Measurements from ENCODE around the gene TRAF3IP1. TPM values are rescaled to one million over a fixed set of nuclear protein-coding genes. Genes with fewer than 3 reads are reported as not detected.

The TRAF3IP1 gene
- total RNA-seq, 2 experiments from 2014 or later, result 8.6 to 8.7 TPM

DNA sequence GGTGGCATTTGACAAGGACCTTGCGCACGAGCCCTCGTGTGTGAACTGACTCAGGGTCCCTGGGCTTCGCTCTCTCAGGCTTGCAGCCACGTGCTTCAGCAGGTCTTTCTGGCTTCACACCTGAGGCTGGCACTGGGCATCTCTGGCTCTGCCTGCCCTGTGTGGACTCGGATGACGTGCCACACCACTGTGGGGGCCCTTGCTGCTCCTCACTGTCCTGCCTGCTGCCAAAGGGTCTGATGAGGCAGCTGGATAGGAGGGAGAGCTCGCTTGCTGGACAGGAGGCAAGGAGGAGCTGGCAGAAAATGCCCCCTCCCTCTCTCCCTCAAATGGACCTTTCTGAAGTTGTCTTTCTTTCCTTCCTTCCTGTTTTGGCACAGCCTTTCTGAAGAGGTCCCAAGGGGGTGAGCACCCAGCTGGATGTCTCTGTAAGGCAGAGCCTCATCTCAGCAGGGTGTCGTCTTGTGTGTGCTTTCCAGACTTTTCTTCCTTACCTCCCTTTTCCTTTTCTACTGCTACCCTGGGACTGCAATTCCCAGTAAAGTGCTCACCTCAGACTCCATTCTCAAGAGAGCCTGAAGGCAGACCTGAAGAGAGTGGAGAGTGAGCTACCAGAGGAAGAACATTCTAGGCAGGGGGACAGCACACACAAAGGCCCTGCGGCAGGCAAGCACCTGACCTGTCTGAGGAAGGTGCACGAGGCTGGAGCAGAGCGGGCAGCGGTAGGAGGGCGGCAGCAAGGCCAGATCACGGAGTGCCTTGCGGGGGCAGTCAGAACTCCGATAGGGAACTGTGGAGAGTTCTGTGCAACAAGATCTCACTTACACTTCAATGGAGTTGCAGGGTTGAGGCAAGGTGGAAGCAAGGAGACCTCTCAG lies 37.2 kb upstream of the TRAF3IP1 start:
- POLR2A ChIA-PET, result no interaction called here
- no peak overlapping the region for H3K4me3 Mint-ChIP-seq
- H3K9me3 Mint-ChIP-seq, result no peaks in the 10 kb centered on the region
- no peak for ATAC-seq (ENCODE audit: low read depth)
- H3K27ac Mint-ChIP-seq, result no peak overlapping the region
- H3K4me1 Mint-ChIP-seq, result peaks cover 12% of the 10 kb centered on the region
- H3K27me3 Mint-ChIP-seq, result no peaks in the 10 kb centered on the region
- H3K36me3 Mint-ChIP-seq, result peaks cover 5% of the 10 kb centered on the region
- no peak for DNase-seq

DNA sequence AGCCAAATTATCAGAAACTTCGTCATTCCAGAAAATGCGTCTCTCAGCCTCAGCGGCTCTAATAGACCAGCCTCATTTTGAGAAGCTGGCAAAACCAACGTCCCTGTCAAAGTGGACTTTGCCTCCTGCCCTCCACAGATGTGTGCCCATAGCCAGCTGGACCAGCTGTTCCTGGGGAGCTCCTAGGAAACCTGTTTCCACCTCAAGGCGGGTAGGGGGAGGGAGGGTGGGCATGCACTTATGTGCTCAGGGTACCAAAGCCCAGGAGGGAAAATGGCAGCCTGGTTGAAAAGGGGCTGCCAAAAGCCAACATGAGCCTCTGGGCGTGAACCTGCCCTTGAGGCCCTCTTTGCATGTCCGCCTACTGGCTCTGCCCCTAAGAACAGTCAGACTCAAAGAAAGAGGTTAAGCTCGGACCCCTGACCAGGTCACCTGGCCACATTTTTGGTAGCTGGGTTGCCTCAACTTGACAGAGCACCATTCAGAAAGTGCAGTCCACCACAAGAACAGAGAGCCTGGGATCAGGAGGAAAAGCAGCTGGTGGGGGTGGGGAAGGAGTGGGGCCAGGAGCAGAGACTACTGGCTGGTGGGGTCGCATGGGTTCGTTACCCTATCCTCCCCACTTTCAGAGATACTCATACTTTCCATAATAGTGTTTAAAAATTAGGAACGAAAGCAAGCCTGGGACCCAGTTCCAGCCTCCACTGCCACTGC lies 35.4 kb upstream of the TRAF3IP1 start:
- H3K9me3 Mint-ChIP-seq, result no peaks in the 10 kb centered on the region
- H3K27ac Mint-ChIP-seq, result no peak overlapping the region
- POLR2A ChIA-PET, result no interaction called here
- no peak for ATAC-seq (ENCODE audit: low read depth)
- peaks cover 5% of the 10 kb centered on the region for H3K36me3 Mint-ChIP-seq
- peaks cover 19% of the 10 kb centered on the region for H3K4me1 Mint-ChIP-seq
- H3K4me3 Mint-ChIP-seq, result no peak overlapping the region
- no peaks in the 10 kb centered on the region for H3K27me3 Mint-ChIP-seq
- DNase-seq, result no peak

DNA sequence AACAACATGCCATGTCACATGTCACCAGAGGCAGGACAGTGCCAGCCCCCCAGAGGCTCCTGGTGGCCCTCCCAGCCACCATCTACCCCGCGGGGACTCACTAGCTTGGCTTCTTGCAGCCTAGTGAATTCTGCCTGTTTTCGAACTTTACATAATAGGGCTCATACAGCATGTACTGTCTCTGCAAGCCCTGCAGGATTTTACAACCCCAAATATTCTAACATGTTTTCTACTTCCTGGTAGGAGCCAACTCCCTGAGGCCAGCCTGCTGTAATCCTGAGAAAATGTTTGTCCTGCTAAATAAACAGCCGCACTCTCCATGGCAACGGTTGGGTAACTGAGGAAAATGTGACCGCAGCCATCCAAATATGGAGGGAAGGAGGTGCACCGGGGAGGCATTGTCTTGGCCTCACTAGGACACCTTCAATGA lies 34.6 kb upstream of the TRAF3IP1 start:
- Mint-ChIP-seq H3K27ac (no peak overlapping the region), H3K4me3 (no peak overlapping the region), H3K9me3 (no peaks in the 10 kb centered on the region), H3K27me3 (no peaks in the 10 kb centered on the region), H3K36me3 (peaks cover 5% of the 10 kb centered on the region), H3K4me1 (peaks cover 22% of the 10 kb centered on the region)
- POLR2A ChIA-PET, result no interaction called here
- ATAC-seq (ENCODE audit: low read depth) (no peak), DNase-seq (no peak)

DNA sequence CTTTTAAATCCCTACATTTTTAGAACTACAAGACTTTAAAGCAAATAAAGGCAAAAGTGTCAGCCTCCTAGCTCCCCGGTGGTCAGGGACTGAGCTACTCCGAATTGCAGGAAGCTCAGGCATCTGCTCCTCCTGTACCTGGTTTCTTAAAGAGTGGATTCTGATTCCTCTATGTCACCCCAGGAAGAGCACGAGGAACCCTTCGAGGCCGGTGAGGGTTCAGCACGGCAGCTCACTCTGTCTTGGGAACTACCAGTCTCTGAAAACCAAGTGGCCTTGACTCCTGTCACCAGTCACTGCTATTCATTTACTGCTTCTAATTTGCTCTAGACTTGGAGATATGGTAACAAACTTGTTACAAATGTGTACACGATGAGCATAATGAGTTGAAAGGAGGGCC lies 34.2 kb upstream of the TRAF3IP1 start:
- H3K4me3 Mint-ChIP-seq, result no peak overlapping the region
- DNase-seq (no peak), ATAC-seq (ENCODE audit: low read depth) (no peak)
- peaks cover 5% of the 10 kb centered on the region for H3K36me3 Mint-ChIP-seq
- peaks cover 22% of the 10 kb centered on the region for H3K4me1 Mint-ChIP-seq
- no peaks in the 10 kb centered on the region for H3K27me3 Mint-ChIP-seq
- no peaks in the 10 kb centered on the region for H3K9me3 Mint-ChIP-seq
- POLR2A ChIA-PET, result no interaction called here
- no peak overlapping the region for H3K27ac Mint-ChIP-seq

DNA sequence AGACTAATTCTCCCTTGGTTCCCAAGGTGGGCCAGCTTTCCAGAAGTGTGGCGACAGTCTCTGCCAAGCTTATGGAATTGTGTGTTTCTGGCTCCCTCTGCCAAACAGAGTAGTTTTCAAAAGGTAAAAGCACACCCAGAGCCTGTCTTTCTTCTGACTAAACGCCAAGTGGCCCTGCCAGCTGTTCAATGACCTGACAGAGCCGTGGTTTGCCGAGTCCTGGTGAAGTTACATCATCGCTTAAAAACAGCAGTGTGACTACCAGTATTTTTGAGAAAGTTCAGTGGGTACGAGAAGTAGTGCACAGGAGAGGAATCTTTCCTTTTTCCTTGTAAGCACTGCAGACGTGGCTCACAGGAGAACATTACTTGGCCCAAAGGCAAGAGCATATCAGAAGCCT lies 33.8 kb upstream of the TRAF3IP1 start:
- H3K36me3 Mint-ChIP-seq, result peaks cover 5% of the 10 kb centered on the region
- peaks cover 22% of the 10 kb centered on the region for H3K4me1 Mint-ChIP-seq
- no peak overlapping the region for H3K4me3 Mint-ChIP-seq
- POLR2A ChIA-PET, result no interaction called here
- no peaks in the 10 kb centered on the region for H3K9me3 Mint-ChIP-seq
- no peaks in the 10 kb centered on the region for H3K27me3 Mint-ChIP-seq
- DNase-seq, result no peak
- no peak overlapping the region for H3K27ac Mint-ChIP-seq
- ATAC-seq (ENCODE audit: low read depth), result no peak

DNA sequence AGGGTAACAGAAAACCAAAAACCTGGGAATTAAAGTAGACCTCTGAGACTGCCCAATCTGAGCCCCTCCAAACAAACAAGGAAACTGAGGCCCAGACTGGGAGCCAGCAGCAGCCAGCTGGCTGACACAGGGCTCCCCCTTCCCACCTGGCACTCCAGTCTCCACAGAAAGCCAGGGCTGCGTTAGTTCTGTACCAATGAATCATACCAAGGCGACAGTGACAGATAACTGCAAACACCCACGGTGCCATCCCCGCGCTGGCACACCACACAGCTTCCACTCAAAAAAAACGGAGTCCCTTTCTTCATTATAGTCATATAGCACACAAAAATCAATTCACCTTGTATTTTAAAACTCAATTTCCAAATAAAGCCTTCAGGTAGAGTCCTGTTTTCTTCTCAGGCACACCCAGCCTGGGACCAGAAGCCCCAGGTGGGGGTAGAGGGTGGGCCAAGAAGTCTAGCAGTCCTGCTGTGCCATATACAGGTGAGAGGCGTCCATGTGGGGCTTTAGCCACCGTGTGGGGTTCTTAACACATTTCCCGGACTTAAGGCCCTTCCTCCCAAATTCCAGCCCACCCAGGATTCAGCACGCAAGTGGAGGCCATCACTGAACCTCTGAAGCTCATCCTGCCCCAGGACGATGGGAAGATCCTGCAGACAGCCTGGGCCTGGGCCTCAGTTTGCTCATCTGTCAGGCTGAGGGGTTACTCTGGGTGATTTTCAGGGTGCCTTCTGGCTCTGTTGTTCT lies 33.2 kb upstream of the TRAF3IP1 start:
- Mint-ChIP-seq H3K27me3 (no peaks in the 10 kb centered on the region), H3K9me3 (no peaks in the 10 kb centered on the region), H3K4me1 (peaks cover 22% of the 10 kb centered on the region), H3K4me3 (peak overlapping the region; percentile 76), H3K36me3 (peaks cover 5% of the 10 kb centered on the region), H3K27ac (peak overlapping the region; percentile 60)
- POLR2A ChIA-PET, result interaction anchor here (1.2 kb wide), 1 partner anchor 43 kb away, joined by 3 read pairs; no protein-coding TSS in a partner anchor
- ATAC-seq (ENCODE audit: low read depth) (no peak), DNase-seq (no peak)

DNA sequence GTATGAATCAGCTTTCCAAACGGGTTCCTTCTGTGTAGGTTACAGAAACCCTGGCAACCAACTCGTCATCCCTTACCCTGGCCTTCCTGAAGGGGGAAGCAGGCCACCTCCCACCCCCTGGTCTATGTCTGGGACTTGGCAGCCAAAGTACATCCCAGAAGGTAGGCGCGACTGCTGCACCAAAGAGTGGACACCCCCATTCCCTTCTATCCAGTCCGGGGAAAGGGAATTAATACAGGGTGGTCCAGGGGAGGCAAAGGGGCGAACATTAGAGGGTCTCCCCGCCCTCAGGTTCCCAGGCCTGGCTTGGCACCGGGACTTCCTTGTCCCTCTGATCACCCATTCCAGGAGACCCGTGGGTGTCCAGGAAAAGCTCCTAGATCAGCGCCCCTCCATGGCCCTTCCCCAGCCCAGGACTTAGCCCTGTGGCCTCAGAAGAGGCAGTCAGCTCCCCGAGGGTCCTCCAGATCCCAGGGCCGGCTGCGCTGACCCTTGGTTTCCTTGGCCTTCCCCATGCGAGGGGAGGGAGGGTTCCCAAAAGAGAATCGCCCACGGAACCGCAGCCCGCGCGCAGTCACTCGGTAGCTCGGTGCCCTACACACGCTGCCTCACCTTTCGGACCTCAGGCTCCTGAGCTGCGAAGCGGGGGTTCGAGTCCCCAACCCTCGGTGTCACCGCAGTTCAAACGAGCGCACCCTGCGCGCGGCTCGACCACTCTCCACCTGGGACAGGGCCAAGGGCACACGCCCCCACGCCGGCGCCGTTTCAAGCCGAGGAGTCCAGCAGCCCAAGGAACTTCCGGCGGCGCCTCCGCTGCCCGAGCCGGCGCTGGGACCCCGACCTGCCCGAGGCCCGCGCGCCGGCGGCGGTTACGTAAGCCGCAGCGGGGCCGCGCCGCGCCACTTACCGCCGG lies 32.3 kb upstream of the TRAF3IP1 start, which contains the start of gene PER2:
Gene PER2, minus strand, starts transcription at position 874 of the 913 bp plus-strand sequence. CDS start 10,674 bp downstream, outside the sequence.
- DNase-seq (peak; percentile 49), ATAC-seq (ENCODE audit: low read depth) (peak; percentile 27)
- Mint-ChIP-seq H3K27me3 (no peaks in the 10 kb centered on the region), H3K4me3 (peak within 1 kb of the TSS; percentile 95), H3K36me3 (peaks cover 2% of the 10 kb centered on the region), H3K4me1 (peaks cover 22% of the 10 kb centered on the region), H3K27ac (peak within 1 kb of the TSS; percentile 99), H3K9me3 (no peaks in the 10 kb centered on the region)
- POLR2A ChIA-PET, result interaction anchor here (1.0 to 1.3 kb wide), 4 partner anchors 9 to 228 kb away, joined by 3 read pairs; partner anchors contain the start of gene SCLY

DNA sequence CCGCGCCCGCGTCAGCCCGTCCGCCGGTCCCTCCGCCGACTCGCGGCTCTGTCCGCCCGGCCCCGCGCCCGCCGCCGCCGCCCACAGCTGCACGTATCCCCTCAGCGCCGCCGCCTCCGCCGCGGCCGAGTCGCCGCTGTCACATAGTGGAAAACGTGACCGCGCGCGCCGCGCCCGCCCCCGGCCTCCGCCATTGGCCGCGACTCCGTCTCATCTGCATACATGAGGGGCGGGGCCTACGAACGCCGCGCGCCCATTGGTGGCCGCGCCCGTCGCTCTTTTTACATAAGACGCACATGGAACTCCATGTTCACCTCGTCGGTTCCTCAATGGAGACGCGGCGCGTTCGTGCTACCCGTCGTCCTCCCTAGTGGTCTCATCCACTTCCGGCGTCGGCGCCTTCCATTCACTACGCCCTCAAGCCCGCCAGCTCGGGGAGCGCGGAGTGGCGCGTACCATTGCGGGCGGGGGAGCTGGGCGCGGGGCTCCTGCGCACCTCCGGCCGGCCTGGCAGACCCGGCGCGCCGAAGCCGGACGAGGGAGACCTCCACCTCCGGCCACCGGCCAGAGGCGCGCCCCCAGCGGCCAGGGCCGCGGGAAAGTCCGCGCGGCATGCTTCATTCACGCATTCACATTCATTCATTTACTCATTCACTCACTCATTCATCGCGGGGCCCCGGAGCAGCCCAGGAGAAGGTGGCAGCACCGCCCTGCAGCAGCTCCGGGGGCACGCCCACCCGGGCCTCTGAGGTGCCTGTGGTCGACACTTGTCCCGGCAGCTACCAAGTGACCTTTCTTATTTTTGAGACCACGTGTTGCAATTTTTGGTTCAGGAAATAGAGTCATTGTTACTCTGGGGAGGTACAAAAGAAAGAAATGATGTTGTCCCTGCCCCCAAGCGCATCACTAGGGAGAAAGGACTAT lies 31.4 kb upstream of the TRAF3IP1 start:
- DNase-seq (peak; percentile 99), ATAC-seq (ENCODE audit: low read depth) (peak; percentile 88)
- no peaks in the 10 kb centered on the region for H3K27me3 Mint-ChIP-seq
- H3K36me3 Mint-ChIP-seq, result peaks cover 2% of the 10 kb centered on the region
- no peaks in the 10 kb centered on the region for H3K9me3 Mint-ChIP-seq
- H3K27ac Mint-ChIP-seq, result peak overlapping the region; percentile 99
- POLR2A ChIA-PET, result interaction anchor here (1.0 to 1.4 kb wide), 4 partner anchors 10 to 229 kb away, joined by 3 read pairs; partner anchors contain the start of gene SCLY
- H3K4me3 Mint-ChIP-seq, result peak overlapping the region; percentile 95
- peaks cover 19% of the 10 kb centered on the region for H3K4me1 Mint-ChIP-seq

DNA sequence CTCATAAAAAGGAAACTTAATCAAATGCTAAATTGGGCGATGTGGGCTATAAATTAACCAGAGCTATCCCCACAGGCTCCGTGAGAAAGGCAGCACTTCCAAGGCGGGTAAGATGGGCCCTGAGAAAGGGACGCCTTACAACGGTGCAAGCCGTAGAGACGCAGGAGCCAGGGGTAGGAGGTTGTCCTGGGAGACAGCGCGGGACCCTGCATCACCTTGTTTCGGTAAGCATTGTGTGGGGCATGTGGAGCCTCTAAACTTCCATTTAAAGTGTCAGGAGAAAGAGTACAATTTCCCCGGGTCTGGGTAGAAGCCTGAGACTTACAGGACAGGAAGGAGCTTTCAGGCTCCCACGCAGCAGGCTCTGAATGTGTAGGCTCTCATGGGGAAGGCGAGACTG lies 30.7 kb upstream of the TRAF3IP1 start:
- H3K4me1 Mint-ChIP-seq, result peaks cover 19% of the 10 kb centered on the region
- H3K36me3 Mint-ChIP-seq, result peaks cover 2% of the 10 kb centered on the region
- DNase-seq, result no peak

DNA sequence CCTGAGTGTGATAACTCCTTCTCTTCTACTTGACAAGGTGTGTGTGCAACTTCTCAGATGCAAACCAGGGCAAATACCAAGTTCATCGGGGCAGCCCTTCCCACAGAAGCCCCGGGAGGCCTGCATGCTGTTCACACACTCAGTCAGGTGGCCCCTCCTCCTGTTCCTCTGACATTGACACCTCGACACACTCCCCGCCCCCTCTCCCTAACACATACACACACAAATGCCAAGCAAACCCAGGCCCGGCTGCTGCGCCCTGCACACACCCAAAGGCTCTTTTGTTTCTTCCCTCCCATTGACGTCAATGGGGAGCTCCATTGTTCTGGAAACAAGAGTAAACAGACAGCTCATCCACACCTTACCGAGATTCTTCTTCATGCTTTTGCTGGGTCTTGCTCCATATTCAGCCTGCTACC lies 30.2 kb upstream of the TRAF3IP1 start:
- POLR2A ChIA-PET, result interaction anchor here (1.1 to 1.4 kb wide), 2 partner anchors 10 to 12 kb away, joined by 3 read pairs; no protein-coding TSS in a partner anchor
- H3K27ac Mint-ChIP-seq, result peak overlapping the region; percentile 99

More for the DNA sequence above, 30.7 kb upstream of the TRAF3IP1 start:
- POLR2A ChIA-PET, result interaction anchor here (1.0 to 1.4 kb wide), 4 partner anchors 11 to 229 kb away, joined by 3 read pairs; partner anchors contain the start of gene SCLY
- ATAC-seq (ENCODE audit: low read depth), result no peak
- Mint-ChIP-seq H3K27ac (peak overlapping the region; percentile 99), H3K9me3 (no peaks in the 10 kb centered on the region), H3K27me3 (no peaks in the 10 kb centered on the region), H3K4me3 (peak overlapping the region; percentile 95)

DNA sequence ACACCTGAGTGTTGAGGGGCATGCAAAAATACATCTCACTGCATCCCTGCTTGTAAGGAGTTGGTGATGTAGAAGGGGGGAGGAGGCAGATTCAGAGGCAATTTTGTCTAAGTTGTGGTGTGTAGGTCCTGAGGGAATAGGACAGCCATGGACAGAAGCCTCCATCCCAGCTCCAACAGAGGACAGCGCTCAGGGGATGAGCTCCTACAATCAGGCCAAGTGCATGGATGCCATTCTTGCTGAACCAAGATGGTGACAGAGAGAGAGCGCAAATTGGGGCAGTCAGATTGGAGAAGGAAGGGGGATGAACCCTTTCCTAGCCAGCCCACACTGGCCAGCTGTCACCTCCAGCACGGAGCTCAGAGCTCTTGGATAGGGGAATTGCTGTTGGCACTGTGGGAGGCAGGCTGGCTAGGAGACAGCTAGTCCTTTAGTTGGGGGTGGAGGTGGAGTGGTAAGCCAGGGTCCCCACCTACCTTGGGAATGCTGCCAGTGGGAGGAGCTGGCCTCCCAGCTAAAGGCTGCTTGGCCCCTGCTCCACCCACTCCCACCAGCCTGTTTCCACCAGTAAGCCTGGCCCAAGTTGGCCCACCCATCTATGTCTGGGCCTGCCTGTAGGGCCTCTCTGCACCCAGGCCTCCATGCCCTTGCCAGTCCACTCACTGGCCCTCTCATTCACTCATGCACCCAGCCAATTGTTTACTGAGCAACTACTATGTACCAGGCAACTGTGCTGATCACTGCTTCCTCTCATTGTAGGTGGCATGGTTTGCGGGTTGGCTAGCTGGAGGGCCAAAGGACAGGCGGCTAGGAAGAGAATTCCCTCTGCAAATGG lies 29.4 kb upstream of the TRAF3IP1 start:
- no peaks in the 10 kb centered on the region for H3K9me3 Mint-ChIP-seq
- H3K4me1 Mint-ChIP-seq, result peaks cover 19% of the 10 kb centered on the region
- DNase-seq, result no peak
- H3K27ac Mint-ChIP-seq, result no peak overlapping the region
- H3K36me3 Mint-ChIP-seq, result peaks cover 2% of the 10 kb centered on the region
- no peak for ATAC-seq (ENCODE audit: low read depth)
- H3K4me3 Mint-ChIP-seq, result no peak overlapping the region
- peaks cover 4% of the 10 kb centered on the region for H3K27me3 Mint-ChIP-seq
- POLR2A ChIA-PET, result interaction anchor here (1.1 kb wide), 1 partner anchor 11 kb away, joined by 3 read pairs; no protein-coding TSS in a partner anchor

More for the DNA sequence above, 30.2 kb upstream of the TRAF3IP1 start:
- Mint-ChIP-seq H3K9me3 (no peaks in the 10 kb centered on the region), H3K4me3 (peak overlapping the region; percentile 95), H3K36me3 (peaks cover 2% of the 10 kb centered on the region), H3K27me3 (peaks cover under 1% of the 10 kb centered on the region), H3K4me1 (peaks cover 19% of the 10 kb centered on the region)
- DNase-seq (no peak), ATAC-seq (ENCODE audit: low read depth) (no peak)
